Hematopoietic multipotent progenitor cell treated with erythropoietin and hydrocortisone succinate and interleukin-3 and kit ligand, for 15 days (in vitro differentiated cells): ENCODE measurements around the gene ZNF417.
"Not testable (repeated sequence)": the region's sequence is repeated elsewhere in the genome, so short reads cannot be mapped to it uniquely, and the experiment has no call there.

ENCODE experiments used
- DNase-seq: peaks from one replicate; pipeline ENCODE4 v3.0.0-alpha.2; 2015; ENCODE audit warnings: low spot score

Gene ZNF417

GRCh38 chr19:57916168-57916995 is at the start of gene ZNF417:
Gene ZNF417 (minus strand): TSS chr19:57916592. CDS start chr19:57916411, 181 bp downstream.
- peak; percentile 88 for DNase-seq

GRCh38 chr19:57964761-57965160 is 48.4 kb upstream of the ZNF417 start:
- no peak for DNase-seq

GRCh38 chr19:57961785-57962184 is 45.4 kb upstream of the ZNF417 start:
- DNase-seq: no peak

GRCh38 chr19:57954996-57955395 is 38.6 kb upstream of the ZNF417 start:
- no peak for DNase-seq

- no peak for DNase-seq
Measured at GRCh38 chr19:57949702-57950101, 33.3 kb upstream of the ZNF417 start.

GRCh38 chr19:57949296-57949695 is 32.9 kb upstream of the ZNF417 start:
- DNase-seq: no peak

- DNase-seq: peak; percentile 69
Measured at GRCh38 chr19:57947419-57948134, 31.2 kb upstream of the ZNF417 start, which contains the start of gene ZNF256. Gene ZNF256 (minus strand): TSS chr19:57947706. CDS start chr19:57947474, 232 bp downstream.

- DNase-seq: no peak
Measured at GRCh38 chr19:57947088-57947418, 30.7 kb upstream of the ZNF417 start.

- no peak for DNase-seq
Measured at GRCh38 chr19:57946316-57946715, 29.9 kb upstream of the ZNF417 start.

- DNase-seq: no peak
Measured at GRCh38 chr19:57941593-57941992, 25.2 kb upstream of the ZNF417 start.

- no peak for DNase-seq
Measured at GRCh38 chr19:57935731-57936130, 19.3 kb upstream of the ZNF417 start.

GRCh38 chr19:57934820-57935665 is 18.7 kb upstream of the ZNF417 start, which contains the start of gene ZNF418:
Gene ZNF418 (minus strand): TSS chr19:57935402. CDS start chr19:57933822, 1,580 bp downstream.
- peak; percentile 42 for DNase-seq

- DNase-seq: no peak
Measured at GRCh38 chr19:57927587-57927986, 11.2 kb upstream of the ZNF417 start.

GRCh38 chr19:57914531-57914930 is 1.9 kb downstream of the ZNF417 start:
- DNase-seq: no peak

GRCh38 chr19:57907394-57907793 is 9.0 kb downstream of the ZNF417 start:
- no peak for DNase-seq

GRCh38 chr19:57905258-57905657 is 11.1 kb downstream of the ZNF417 start:
- DNase-seq: no peak

- no peak for DNase-seq
Measured at GRCh38 chr19:57903618-57904184, 12.7 kb downstream of the ZNF417 start.

GRCh38 chr19:57900311-57900710 is 16.1 kb downstream of the ZNF417 start:
- no peak for DNase-seq

- not testable (repeated sequence) for DNase-seq
Measured at GRCh38 chr19:57890706-57891105, 25.7 kb downstream of the ZNF417 start.

- peak; percentile 81 for DNase-seq
Measured at GRCh38 chr19:57888560-57889231, 27.7 kb downstream of the ZNF417 start, which contains the start of gene ZNF814. Gene ZNF814 (minus strand): TSS chr19:57889037. CDS start chr19:57888802, 235 bp downstream.

GRCh38 chr19:57888107-57888559 is 28.3 kb downstream of the ZNF417 start:
- no peak for DNase-seq
